Activated CD8-positive, alpha-beta memory T cell treated with anti-CD3 and anti-CD28 coated beads for 36 hours (primary cell): Measurements from ENCODE around the gene CHD8. TPM values are rescaled to one million over a fixed set of nuclear protein-coding genes. Genes with fewer than 3 reads are reported as not detected.
"Not testable (repeated sequence)": the region's sequence is repeated elsewhere in the genome, so short reads cannot be mapped to it uniquely, and the experiment has no call there.

ENCODE experiments used
- CTCF ChIA-PET: fragments of 350-600 bp; sonication (Branson Sonifier 250); formaldehyde crosslinking; loops from one replicate; lab custom pipeline; 2021; ENCODE audit warnings: antibody characterized with exemption; lab: Charles Lee
- POLR2A ChIA-PET: fragments of 350-600 bp; sonication (Branson Sonifier 250); formaldehyde crosslinking; loops from one replicate; lab custom pipeline; 2021; ENCODE audit warnings: antibody characterized with exemption; lab: Charles Lee
- total RNA-seq, 2 experiments: library from RNA; stranded (reverse); gene quantifications; one replicate each; pipeline ENCODE4 v1.2.3, GENCODE V29; 2021

Gene CHD8
- total RNA-seq, 2 experiments from 2014 or later: 85.5 to 90.9 TPM

DNA sequence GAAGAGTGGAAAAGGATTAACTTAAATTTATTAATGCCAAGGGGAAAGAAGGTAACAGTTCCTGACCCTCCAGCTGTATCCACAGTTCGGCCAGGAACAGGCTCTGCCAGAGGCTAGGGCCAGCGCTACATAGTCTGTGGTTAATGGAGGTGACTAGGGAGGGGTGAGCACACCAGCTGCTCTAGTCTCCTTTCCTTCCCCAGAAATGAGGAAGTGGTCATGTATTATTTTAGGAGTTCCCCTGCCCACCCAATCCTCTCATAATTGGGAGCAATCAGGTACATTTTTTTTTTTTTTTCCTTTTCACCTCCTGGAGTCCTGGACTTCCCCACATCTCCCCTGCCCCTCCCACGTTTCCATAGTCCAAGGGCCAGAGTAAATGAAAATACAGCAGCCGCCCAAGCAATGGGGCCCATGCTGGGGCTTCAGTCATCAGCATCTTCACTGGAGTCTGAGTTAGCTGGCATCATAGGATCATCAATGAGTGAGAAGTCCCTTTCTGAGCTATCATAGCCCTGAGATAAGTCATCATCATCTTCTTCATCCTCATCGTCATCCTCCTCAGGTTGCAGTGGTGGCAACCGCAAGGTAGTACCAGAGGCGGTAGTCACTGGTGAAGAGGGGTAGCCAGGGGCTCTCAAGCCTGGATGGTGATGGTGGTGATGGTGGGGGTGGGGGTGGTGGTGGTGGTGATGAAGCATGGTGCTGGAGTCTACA, 70.6 kb downstream of the CHD8 start:
- ChIA-PET CTCF (no interaction called here), POLR2A (interaction anchor here (1.2 to 1.5 kb wide), 2 partner anchors 28 to 92 kb away, joined by 3 to 5 read pairs; no protein-coding TSS in a partner anchor)

DNA sequence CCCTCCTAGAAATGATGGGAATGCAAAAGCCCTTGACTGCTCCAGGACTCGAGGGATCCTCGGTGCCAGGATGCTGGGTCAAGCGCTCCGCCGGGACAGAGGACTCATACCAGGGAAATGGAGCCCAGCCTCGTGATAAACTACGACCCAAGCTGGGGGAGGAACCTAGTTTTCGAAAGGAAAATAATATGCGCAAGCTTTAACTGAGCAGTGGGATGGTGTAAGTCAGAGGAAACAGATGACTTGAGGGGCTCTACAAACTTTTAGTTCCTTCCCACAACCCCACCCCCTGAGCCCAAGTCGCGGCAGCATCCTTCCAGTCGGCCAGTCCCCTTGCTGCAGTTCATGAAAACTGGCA, 71.5 kb downstream of the CHD8 start:
- CTCF ChIA-PET: no interaction called here

DNA sequence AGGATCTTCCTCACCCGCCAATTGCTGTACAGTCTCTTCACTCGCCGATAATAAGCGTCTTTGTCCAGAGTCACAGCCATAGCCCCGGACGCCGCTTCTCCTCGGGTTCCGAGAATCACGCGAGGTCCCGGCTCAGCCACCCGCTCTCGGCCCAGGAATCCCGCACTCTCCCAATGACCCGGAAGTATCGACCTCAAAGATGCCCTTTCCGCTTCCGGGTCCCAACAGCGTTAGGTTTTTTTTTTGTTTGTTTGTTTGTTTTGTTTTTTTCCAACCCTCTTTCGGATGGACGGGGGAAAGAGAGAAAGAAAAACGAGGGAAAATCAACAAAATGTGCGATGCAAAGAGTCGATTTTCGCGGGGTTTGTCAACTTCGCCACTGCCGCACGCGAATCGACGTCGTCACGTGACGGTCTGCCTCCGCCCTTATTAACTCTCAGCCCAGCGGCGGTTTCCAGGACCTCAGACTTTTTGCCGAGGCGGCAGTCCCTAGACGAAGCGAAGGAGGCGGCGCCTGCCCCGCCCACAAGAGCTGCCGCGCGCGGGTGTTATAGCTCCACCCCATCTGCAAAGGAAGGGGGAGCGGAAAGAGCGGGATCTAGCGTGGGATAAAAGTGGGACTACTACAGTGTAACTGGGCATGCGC, 72.0 kb downstream of the CHD8 start, which contains the start of gene SUPT16H:
Gene SUPT16H (minus strand): TSS at position 172 of the 646 bp plus-strand sequence. CDS start 92 bp downstream, at position 80.
- ChIA-PET CTCF (no interaction called here), POLR2A (interaction anchor here (0.5 to 1.5 kb wide), 10 partner anchors 10 to 701 kb away, joined by 3 to 6 read pairs (median 4); partner anchors contain the start of gene CHD8)

More for the DNA sequence above, 71.5 kb downstream of the CHD8 start:
- POLR2A ChIA-PET: interaction anchor here (0.5 to 1.5 kb wide), 10 partner anchors 10 to 701 kb away, joined by 3 to 6 read pairs (median 4); partner anchors contain the start of gene CHD8

DNA sequence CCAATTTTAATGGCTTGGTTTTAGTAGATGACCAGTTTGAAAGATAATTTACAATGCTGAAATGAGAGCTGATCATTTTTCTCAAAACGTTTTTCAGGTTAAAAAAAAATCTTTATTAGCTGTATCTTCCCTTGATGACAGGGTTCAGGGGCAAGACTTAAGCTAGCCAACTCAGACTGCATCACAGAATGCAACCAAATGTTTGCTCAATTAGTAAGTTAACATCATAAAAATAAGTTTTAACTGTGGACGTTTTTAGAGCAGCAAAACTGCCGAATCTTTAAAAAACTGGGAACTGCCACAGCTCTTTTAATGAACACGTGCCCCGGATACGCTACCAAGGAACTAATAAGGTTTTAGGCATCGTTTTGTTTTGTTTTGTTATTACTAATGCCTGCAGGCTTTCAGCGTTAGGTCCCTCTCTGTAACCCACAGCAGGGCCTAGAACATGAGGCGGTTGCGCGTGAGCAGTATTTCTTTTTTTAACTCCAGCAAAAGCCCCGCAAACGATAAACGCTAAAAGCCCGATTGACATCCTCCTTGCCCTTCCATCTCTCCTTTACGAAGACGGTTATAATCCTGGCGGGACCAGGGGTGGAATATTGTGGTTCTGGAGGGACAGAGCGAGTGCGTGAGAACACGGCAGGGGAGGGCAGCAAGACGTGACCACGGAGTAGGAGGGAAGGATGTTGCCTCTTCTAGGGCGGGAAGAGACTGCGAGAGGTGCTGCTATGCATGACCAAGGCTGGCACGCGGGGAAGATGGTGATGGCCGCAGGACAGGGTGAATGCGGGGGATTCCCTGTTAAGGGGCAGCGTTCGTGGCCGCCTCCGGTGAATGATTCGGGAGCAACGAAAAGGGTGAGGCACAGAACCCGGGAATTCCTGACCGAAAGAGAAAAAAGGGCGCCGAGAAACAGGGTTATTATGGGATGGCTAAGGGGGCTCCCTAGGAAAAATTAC, 72.8 kb downstream of the CHD8 start:
- CTCF ChIA-PET: interaction anchor here (0.9 to 1.0 kb wide), 3 partner anchors 153 to 174 kb away, joined by 3 read pairs; no protein-coding TSS in a partner anchor
- POLR2A ChIA-PET: interaction anchor here (0.5 to 1.6 kb wide), 3 partner anchors 66 to 636 kb away, joined by 5 to 7 read pairs (median 6); no protein-coding TSS in a partner anchor

DNA sequence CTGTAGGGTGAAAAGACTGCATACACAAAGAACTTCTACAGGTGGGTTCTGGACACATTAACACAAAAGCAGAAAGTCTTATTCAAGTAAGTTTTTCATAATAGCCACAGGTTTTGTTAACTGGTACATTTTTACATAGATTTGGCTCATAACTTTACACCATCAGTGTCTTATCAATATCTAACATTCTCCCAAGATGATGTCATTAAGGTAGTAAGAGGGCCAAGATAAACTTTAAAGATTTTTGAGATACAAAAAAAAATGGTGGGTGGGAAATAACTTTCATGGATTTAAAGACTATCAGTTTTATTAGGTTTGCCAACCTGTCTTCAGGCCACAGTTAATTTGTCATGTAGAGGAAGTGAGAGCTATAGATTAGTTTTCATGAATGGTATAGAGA, 73.8 kb downstream of the CHD8 start:
- ChIA-PET POLR2A (interaction anchor here (1.6 kb wide), 1 partner anchor 117 kb away, joined by 7 read pairs; no protein-coding TSS in a partner anchor), CTCF (interaction anchor here (0.5 kb wide), 1 partner anchor 68 kb away, joined by 3 read pairs; no protein-coding TSS in a partner anchor)

DNA sequence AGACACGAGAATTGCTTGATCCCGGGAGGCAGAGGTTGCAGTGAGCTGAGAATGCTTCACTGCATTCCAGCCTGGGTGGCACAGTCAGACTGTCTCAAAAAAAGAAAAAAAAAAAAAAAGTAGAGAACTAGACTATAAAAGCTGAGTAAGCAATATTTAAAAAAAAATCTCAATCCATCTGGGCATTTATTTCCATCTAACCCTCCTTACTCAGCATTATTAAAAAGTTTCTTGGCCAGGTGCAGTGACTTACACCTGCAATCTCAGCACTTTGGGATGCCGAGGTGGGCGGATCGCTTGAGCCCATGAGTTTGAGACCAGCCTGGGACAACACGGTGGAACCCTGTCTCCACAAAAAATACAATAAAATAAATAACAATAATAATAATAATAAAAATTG, 76.6 kb downstream of the CHD8 start:
- ChIA-PET CTCF (no interaction called here), POLR2A (interaction anchor here (0.6 kb wide), 1 partner anchor 20 kb away, joined by 3 read pairs; no protein-coding TSS in a partner anchor)

DNA sequence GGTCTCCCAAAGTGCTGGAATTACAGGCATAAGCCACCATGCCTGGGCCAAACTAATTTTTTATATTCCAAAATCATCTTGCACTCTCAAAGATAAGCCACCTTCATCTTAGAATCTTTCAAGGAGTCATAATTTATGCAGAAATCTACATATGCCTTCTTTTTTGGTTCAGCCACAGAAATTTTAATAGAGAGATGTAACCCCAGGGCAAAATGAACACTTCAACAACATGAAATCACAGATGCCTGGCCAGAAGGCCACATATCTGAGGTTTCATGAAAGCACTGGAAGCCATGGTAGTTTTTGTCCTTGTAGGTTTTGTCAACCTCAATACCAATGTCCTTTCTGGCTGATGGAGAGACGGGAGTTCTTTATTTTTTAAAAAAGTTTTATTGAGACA, 81.9 kb downstream of the CHD8 start:
- ChIA-PET CTCF (no interaction called here), POLR2A (no interaction called here)

DNA sequence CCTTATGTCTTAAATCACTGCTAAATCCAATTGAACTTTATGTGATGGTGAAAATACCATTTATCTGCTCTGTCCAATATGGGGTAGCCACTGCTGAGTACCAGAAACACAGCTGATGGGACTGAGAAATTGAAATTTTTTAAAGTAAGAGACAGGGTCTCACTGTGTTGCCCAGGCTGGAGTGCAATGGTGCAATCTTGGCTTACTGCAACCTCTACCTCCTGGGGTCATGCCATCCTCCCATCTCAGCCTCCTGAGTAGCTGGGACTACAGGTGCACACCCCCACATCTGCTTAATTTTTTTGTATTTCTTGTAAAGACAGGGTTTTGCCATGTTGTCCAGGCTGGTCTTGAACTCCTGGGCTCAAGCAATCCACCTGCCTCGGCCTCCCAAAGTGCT, 83.1 kb downstream of the CHD8 start:
- POLR2A ChIA-PET: interaction anchor here (0.6 kb wide), 1 partner anchor 15 kb away, joined by 9 read pairs; no protein-coding TSS in a partner anchor
- CTCF ChIA-PET: not testable (repeated sequence)

DNA sequence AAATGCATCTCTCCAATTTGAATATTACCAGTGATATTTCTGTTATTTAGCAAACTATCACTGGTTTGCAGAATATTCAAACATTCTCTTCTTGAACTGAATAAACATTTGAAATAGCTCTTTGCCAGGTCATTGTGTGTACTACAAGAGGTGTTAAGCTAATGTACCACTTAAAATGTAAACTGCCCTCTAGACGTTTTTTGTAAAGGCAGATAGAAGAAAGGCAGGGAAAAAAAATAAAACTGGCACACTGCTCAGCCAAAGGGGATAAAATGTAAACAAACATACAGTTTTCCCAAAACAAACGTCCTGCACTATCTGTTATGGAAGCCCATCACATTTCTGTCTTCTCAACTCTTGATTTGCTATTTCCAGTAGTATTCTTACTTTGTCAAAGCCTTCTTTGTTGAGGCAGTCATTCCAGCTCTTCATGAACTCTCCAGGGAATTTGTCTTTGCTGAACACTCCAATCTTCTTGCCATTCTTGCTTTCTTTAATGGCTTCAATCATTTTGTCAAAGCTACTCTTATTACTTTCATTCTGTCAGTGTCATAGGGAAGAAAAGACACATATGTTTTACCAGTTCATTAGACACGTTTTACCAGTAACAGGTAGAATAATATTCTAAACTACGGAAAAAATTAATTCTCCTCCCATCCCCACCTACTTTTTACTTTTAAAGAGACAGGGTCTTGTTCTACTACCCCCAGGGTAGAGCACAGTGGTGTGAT, 85.8 kb downstream of the CHD8 start:
- CTCF ChIA-PET: no interaction called here
- POLR2A ChIA-PET: no interaction called here

DNA sequence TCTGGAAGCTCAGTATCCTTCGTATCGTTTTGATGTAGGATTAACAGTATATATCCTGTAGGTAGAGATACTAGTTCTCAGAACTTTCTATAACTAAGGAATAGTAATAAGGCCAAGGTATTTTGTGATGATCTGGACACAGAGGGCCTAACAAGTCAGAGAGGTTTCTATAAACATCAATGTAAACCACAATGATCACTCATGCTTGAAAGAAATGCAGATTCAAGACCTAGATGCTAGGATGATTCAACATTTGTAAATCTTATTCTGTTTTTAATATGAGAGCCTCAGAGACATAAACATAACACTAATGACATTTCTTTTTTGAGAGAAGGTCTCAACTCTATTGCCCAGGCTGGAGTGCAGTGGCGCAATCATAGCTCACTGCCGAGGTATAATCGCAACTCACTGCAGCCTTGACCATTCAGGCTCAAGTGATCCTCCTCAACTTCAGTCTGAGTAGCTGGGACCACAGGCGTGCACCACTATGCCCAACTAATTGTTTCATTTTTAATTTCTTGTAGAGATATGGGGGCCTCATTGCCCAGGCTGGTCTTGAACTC, 88.3 kb downstream of the CHD8 start:
- CTCF ChIA-PET: no interaction called here
- POLR2A ChIA-PET: interaction anchor here (0.5 to 0.6 kb wide), 2 partner anchors 17 to 35 kb away, joined by 3 read pairs; no protein-coding TSS in a partner anchor

DNA sequence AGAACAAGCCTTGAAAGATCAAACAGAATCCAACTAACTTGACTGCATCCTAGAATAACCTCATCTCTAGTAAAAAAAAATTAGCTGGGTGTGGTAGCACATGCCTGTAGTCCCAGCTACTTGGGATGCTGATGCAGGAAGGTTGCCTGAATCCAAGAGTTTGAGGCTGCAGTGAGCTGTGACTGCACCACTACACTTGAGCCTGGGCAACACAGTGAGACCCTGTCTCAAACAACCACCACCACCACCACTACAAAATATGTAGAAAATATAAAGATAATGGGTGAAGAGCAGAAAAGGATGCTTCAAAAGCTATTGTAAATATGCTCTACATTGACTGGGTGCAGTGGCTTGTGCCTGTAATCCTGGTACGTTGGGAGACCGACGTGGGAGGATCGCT, 99.4 kb downstream of the CHD8 start:
- POLR2A ChIA-PET: no interaction called here
- CTCF ChIA-PET: interaction anchor here (1.4 kb wide), 1 partner anchor 10 kb away, joined by 3 read pairs; no protein-coding TSS in a partner anchor

DNA sequence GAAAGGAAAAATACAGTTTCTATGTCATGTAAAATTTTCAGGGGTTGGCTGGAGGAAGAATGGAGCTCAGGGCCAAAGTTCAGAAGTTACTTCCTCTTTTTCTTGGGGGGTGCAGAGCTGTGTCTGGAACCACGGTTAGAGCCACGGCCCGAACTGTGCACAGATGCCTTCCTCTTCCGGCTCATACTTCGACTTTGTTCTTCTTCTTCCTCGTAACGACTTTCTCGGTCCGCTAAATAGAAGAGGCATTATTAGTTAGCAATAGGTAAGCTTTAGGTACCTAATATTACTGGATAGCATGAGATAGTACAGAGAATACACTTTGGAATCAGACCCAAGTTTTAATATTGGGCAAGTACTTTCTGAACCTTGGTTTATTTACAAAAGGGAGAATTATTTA, 103.3 kb downstream of the CHD8 start:
- ChIA-PET POLR2A (no interaction called here), CTCF (no interaction called here)

DNA sequence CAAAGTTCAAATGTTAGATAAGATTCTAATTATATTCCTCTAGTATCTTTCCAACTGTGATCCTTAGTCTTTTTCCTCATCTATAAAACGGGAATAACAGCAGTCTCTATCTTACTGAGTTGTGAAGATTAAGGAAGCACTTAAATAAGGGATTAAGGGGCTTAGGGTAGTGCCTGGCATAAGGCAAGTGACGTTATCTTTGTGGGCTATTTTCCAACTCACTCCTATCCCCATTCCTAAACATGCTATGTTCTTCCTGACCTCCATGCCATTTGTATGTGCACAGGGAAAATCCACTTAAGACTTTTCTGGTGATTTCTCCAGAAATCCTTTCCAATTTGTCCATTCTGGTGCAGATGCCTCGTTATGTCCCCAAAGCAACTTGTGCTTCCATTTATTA, 105.4 kb downstream of the CHD8 start:
- ChIA-PET CTCF (no interaction called here), POLR2A (no interaction called here)

DNA sequence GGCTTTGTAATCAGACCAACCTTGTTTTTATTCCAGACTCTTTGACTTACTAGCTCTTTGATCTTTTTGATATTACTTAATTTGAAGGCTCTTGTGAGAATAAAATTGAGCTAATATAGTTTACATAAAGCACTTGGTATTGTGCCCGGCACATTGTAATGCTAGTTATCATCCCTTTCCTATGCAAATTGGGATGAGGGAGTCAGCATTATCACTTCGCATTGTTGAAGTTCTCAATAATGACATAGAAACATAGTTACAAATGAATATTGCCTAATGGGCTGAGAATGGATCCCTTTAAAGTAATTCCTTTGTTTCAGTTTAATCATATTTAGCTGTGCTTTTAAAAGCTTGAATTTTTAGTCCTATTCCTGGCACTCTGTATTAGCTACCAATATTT, 108.7 kb downstream of the CHD8 start:
- CTCF ChIA-PET: no interaction called here
- POLR2A ChIA-PET: no interaction called here

DNA sequence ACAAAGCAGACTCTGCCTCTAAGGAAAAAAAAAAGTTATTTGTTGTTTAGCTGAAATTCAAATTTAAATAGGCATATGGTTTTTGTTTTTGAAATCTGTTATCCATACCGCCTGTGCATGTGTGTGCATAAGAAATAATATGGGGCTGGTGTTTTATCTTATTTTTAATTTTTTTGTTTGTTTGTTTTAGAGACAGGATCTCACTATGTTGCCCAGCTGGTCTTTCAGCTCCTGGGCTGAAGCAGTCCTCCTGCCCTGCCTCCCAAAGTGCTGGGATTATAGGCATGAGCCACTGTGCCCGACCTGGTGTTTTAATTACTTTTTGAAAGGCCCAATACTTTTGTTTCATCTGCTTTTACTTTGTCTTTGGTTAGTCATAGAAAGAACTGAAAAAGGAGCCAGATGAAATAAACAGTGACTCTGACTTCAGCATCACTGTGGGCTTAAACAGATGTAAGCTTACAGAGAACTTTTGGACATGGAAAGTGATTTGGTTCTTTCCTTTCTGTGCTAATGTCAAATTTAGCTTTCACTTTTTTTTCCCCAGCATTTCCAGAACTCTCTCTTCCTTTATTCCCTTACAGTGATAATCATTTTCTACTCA, 109.3 kb downstream of the CHD8 start:
- ChIA-PET POLR2A (no interaction called here), CTCF (interaction anchor here (0.7 to 1.0 kb wide), 2 partner anchors 10 to 16 kb away, joined by 3 read pairs; no protein-coding TSS in a partner anchor)

DNA sequence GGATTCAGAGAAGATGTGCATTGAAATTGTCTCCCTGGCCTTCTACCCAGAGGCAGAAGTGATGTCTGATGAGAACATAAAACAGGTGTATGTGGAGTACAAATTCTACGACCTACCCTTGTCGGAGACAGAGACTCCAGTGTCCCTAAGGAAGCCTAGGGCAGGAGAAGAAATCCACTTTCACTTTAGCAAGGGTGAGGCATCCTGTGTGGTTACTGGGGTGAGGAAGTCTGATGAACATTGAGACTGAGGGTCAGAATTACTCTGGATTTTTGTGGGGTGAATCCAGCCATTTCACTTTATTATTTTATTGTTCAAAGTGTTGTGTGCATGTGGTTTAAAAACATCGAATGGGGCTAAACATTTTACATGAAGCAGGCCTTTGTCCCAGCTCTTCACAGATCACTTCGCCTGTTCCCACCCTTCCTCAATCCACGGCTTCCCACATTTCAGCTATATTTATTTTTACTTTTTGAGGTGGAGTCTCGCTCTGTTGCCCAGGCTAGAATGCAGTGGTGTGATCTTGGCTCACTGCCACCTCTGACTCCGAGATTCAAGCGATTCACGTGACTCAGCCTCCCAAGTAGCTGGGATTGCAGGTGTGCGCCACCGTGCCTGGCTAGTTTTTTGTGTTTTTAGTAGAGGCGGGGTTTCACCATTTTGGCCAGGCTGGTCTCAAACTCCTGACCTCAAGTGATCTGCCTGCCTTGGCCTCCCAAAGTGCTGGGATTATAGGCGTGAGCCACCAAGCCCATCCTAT, 112.7 kb downstream of the CHD8 start:
- CTCF ChIA-PET: no interaction called here
- POLR2A ChIA-PET: no interaction called here
